GM21786 (cell line): ENCODE results near the gene UBAP2L.

Source experiments
- ATAC-seq: cut with Tn5 transposase; IDR thresholded peaks from one replicate; pipeline ENCODE4 v1.9.1; 2021; ENCODE audit not compliant: unreplicated experiment

Gene UBAP2L, protein sequence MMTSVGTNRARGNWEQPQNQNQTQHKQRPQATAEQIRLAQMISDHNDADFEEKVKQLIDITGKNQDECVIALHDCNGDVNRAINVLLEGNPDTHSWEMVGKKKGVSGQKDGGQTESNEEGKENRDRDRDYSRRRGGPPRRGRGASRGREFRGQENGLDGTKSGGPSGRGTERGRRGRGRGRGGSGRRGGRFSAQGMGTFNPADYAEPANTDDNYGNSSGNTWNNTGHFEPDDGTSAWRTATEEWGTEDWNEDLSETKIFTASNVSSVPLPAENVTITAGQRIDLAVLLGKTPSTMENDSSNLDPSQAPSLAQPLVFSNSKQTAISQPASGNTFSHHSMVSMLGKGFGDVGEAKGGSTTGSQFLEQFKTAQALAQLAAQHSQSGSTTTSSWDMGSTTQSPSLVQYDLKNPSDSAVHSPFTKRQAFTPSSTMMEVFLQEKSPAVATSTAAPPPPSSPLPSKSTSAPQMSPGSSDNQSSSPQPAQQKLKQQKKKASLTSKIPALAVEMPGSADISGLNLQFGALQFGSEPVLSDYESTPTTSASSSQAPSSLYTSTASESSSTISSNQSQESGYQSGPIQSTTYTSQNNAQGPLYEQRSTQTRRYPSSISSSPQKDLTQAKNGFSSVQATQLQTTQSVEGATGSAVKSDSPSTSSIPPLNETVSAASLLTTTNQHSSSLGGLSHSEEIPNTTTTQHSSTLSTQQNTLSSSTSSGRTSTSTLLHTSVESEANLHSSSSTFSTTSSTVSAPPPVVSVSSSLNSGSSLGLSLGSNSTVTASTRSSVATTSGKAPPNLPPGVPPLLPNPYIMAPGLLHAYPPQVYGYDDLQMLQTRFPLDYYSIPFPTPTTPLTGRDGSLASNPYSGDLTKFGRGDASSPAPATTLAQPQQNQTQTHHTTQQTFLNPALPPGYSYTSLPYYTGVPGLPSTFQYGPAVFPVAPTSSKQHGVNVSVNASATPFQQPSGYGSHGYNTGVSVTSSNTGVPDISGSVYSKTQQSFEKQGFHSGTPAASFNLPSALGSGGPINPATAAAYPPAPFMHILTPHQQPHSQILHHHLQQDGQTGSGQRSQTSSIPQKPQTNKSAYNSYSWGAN

DNA sequence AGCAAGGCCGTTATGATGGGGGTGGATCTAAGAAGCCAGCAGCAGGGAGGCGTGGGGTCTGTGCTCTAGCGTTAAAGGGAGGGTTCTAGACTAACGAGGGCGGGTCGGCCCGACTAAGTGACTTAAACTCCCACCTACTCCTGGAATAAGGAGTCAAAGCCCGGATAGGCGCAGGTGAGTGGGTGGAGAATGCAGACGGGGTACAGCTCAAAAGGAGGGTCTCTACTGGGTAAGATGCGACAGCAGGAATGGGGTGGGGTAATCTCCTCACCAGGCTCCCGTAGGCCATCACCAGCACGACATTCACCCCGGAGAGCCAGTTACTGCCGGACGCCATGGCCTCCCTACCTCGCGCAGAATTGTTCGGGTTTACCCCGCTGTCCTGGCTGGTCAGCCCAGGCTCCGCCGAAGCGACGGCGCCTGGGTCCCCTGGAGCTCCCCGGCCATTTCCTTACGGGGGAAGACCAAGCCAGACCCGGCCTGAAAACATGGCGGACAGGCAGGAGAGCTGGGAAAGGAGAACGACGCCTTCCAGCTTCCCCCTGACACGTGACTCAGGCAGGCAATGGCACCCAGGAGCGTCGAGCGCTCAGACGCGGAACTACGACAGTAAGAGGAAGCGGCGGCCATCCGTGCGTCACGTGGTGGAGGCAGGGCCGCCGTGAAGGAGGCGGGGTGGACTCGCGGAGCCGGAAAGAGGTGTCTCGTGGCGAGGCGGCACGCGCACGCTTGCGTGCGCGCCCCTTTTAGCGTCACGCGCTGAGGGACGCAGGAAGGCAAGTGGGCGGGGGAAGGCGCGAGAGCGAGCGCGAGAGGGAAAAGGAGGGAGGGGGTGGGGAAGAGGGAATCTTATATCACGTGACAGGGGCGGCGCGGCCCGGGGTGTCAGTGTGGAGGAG is at the start of gene UBAP2L:
Gene UBAP2L, plus strand, starts transcription at position 885 of the 899 bp plus-strand sequence. CDS start 4,169 bp downstream, outside the sequence.
- ATAC-seq = peak; percentile 93

DNA sequence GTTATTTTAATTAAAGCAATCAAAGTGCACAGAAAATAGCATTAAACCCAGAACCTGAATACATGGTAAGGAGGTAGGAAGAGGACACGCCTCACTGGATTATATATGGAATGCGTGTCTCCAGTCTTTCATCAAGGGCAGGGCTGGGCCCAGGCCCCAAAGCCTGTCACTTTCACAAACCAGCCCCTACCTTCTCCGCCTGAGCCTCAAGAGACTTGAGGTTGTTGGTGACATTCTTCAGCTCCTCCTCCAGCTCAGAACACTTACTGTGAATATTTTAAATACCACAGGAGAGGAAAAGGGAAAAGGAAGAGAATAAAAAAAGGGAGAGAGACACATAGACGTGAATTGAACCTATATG is 49.6 kb upstream of the UBAP2L start:
- ATAC-seq = no peak

GRCh38 chr1:154171880-154172279 is 48.9 kb upstream of the UBAP2L start:
- no peak for ATAC-seq

- no peak for ATAC-seq
These were observed 46.1 kb upstream of the UBAP2L start for GRCh38 chr1:154174654-154175053.

- no peak for ATAC-seq
These were observed 44.4 kb upstream of the UBAP2L start for GRCh38 chr1:154176337-154176736.

GRCh38 chr1:154178013-154178412 is 42.7 kb upstream of the UBAP2L start:
- no peak for ATAC-seq

DNA sequence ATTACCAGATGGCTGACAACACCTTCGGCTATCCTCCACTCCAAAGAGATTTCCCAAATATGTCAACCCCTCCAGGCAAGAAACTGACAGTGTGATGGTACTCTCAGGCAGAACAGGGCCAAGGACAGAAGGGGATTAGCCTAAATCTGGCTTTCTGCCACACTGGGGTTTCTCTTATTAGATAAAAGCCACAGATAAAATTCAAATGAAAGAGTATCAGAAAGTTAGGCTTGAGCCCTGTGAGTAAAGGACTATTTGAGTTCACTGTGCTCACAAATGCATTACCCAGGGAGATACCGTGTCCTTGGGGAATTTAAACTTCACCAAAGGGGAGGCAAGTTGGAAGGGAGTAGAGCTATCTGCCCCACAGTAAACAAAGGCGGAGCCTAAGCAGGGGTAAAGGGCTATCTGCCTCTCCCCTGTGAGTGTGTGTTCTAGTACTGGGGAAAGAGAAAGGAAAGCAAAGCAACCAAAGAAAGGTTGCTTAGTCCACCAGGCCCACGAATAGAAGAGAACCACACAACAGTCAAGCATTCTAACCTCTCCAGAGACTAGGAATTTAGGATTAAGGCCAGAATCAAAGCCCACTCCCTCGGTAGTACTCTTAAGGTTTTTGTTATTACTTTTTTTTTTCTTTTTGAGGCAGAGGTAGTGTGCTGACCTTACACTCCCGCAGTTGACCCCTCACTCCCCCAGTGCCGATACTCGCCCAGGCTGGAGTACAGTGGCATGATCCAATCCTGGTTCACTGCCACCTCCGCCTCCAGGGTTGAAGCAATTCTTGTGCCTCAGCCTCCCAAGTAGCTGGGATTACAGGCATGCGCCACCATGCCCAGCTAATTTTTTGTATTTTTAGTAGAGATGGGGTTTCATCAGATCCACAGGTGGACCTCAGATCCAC is 41.6 kb upstream of the UBAP2L start:
- no peak for ATAC-seq

DNA sequence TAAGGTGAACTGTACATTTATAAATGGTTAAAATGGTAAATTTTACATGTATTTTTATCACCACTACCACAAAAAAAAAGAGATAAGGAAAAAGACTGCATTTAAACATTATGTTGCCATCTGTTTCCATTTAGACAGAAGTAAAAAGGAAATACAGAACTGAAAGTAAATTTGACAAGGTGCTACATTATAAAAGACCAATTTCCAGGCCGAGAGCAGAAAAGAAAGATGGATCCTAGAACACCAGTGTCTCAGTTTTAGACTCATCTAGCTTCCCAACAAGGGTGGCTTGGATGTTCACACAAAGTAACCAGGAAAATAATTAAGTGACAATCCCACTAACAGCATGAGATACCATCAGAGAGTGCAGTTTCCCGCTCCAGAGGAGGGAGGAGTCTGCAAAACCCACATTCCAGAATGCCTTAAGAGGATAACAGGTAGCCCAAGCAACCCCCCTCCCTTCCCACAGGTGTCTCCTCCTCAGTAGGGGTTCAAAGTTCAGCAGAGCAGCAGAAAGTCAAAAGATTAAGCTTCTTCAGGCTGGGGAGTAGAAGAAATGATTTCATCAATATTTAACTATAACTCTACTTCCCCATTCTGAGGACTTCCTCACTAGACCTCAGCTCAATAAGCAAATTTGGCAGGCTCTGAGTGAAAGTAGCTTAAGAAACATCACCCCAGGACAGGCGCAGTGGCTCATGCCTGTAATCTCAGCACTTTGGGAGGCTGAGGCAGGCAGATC is 40.6 kb upstream of the UBAP2L start:
- peak; percentile 28 for ATAC-seq

DNA sequence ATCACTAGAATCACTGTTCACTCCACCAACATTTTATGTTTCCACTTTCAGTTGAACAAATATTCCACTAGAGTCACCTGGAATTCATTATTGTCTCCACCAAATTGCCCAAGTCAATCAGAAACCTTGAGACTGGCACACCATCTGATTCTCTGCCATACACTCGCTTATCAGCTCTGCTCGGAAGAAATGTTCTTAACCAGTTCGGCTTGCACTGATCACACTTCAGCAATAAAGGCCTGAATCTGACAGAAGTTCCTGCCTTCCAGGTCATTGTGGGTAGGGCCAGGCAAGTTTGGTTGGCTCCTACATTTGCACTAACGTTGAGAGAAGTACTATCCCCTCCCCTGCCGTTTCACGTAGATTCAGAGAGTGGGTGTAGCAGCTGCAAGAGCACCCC is 38.8 kb upstream of the UBAP2L start:
- no peak for ATAC-seq

DNA sequence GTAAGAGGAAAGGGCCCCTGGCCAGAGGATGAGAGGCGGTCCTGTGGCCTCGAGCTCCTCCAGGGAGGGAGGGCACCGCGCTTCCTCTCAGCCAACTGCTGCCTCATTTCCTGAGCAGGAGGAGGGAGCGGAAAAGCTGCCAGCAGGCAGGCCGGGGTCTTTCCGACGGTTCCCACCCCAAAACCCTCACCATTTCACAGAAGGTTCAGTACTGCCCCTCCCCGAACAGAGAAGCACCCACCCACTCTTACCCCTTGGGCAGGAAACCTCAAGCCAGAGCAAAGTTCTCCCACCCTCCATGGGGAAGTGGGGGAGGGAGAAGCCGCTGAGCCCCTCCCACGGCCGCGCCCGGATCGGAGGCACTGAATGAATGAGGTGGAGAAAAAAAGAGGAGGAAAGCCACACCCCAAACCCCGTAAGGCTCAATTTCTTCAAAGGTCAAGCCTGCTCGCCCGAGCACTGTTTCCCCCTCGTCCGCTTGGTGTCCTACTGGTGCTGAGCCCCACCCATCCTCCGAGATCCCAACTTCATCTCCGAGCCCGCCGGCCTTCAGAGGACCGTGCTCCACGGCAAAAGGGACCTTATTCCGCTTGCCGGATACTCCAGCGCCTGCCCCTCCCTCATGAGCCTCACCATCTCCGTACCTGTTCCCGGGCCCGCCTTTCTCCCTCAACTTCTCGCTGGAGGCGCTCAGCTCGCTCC is 38.3 kb upstream of the UBAP2L start:
- ATAC-seq = peak; percentile 44

- ATAC-seq = peak; percentile 70
These were observed 37.5 kb upstream of the UBAP2L start for GRCh38 chr1:154183046-154183915.

GRCh38 chr1:154186177-154186576 is 34.6 kb upstream of the UBAP2L start:
- no peak for ATAC-seq

DNA sequence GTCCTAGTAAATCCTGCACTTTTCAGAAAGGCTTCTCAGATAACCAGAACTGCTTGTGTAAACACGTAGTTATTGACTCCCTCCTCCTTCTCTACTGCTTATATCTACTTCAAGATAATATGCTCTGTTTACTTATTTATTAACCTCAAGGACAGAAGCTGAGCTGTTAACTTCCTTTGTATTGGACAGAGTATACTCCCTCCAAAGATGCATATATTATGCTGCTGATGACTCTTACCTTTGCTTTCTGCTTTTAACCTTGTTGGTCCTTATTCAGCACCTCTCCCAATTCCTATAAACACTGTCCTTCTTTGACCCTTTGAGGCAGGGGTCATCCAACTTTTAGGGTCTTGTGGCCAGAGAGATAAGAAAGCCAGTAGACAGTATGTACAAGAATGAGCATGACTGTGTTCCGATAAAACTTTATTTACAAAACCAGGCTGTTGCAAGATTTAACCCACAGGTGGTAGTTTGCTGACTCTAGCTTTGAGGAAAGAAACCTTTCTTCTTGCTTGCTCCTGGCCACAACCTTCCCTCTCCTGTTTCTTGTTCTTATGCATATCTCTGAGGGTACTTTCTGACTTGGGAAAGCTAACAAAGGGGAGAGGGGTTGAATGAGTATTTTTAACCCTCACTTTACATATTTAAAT is 33.8 kb upstream of the UBAP2L start:
- ATAC-seq = no peak

GRCh38 chr1:154190550-154190949 is 30.2 kb upstream of the UBAP2L start:
- no peak for ATAC-seq

DNA sequence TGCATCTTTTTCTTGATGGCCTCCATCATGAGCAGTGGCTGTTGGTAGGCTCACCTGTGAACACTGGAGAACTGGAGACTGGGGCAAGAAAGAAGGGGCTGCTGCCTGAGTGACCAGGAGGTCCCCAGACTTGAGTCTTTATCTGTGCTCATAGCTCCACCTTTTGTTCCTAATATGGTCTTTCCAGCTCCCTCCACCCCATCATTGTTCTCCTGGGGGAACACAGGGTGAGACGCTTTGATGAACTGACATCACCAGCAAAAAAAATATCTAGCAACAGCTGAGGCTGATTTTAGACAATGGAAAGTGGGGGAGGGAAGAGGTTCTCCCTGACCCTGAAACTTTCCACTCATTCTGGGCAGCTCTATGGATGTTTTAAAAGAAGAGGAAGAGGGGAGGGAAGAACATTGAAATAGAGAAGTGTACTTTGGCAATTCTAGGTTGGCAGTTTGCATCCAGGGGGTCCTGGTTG is 28.7 kb upstream of the UBAP2L start, which contains the start of gene TPM3:
Gene TPM3, minus strand, starts transcription at position 111 of the 472 bp plus-strand sequence. Its CDS starts 82 bp downstream, at position 29.
- no peak for ATAC-seq

DNA sequence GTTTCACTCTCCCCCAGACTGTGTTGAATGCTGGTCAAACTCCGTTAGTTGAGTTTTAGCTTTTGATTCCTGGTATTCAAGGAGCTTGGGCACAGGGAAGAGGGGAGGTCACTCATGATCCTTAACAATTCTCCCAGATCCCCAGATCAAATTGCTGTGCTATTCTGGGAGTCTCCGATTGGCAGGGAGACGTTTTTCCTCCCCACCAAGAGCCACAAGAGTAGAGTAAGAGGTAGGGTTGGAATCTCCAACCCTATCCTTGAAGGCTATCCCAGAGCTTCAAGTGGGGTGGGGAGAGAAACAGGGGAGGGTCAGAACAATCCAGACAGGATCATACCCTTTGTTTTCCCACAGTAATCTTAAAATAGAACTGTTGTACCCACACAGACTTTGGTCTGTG is 28.3 kb upstream of the UBAP2L start:
- ATAC-seq = no peak

- no peak for ATAC-seq
These were observed 26.9 kb upstream of the UBAP2L start for GRCh38 chr1:154193821-154194220.
